Mesothelial cell of epicardium (in vitro differentiated cells): ENCODE data around the gene CACNA1I. TPM values are rescaled to one million over a fixed set of nuclear protein-coding genes. Genes with fewer than 3 reads are reported as not detected.

Source experiments
- DNase-seq, 2 experiments: peaks; one replicate each; pipeline ENCODE4 v3.0.0; 2021; ENCODE audit warnings: low spot score in 2 of 2; ENCODE audit not compliant: unreplicated experiment in 2 of 2
- H3K27ac Mint-ChIP-seq: 2 replicates; pipeline ENCODE4 v1.8.0; 2021; ENCODE audit warnings: mixed read lengths
- H3K27me3 Mint-ChIP-seq: 2 replicates; pipeline ENCODE4 v1.8.0; 2021; ENCODE audit warnings: low read depth, mixed read lengths
- H3K36me3 Mint-ChIP-seq: 2 replicates; pipeline ENCODE4 v1.8.0; 2021; ENCODE audit warnings: mixed read lengths
- H3K4me1 Mint-ChIP-seq: 2 replicates; pipeline ENCODE4 v1.8.0; 2021; ENCODE audit warnings: mixed read lengths
- H3K4me3 Mint-ChIP-seq: 2 replicates; pipeline ENCODE4 v1.8.0; 2021; ENCODE audit warnings: mild to moderate bottlenecking, moderate library complexity, mixed read lengths
- H3K9me3 Mint-ChIP-seq: 2 replicates; pipeline ENCODE4 v1.8.0; 2021; ENCODE audit warnings: mixed read lengths
- CTCF ChIP-seq: fragments of 200-600 bp; sonication (generic); IDR thresholded peaks from one replicate; pipeline ENCODE4 v1.5.0; 2021; ENCODE audit warnings: antibody characterized with exemption; ENCODE audit not compliant: unreplicated experiment
- total RNA-seq: library from RNA; stranded (reverse); gene quantifications from 3 replicates; pipeline ENCODE4 v1.2.1, GENCODE V29; 2021

Gene CACNA1I
- total RNA-seq, 1 donor from 2014 or later: 0.31 TPM

- no peak for DNase-seq
- Mint-ChIP-seq H3K9me3 (no peaks in the 10 kb centered on the region), H3K4me3 (no peak overlapping the region)
Measured at GRCh38 chr22:39706376-39707140, 136.0 kb downstream of the CACNA1I start.

GRCh38 chr22:39707351-39707750 lies 136.8 kb downstream of the CACNA1I start:
- DNase-seq: no peak
- no peak overlapping the region for H3K27ac Mint-ChIP-seq
- H3K4me1 Mint-ChIP-seq: peaks cover 31% of the 10 kb centered on the region
- no peak overlapping the region for H3K4me3 Mint-ChIP-seq
- H3K36me3 Mint-ChIP-seq: no peaks in the 10 kb centered on the region
- H3K9me3 Mint-ChIP-seq: no peaks in the 10 kb centered on the region
- no peak for TF ChIP-seq CTCF
- peaks cover 39% of the 10 kb centered on the region for H3K27me3 Mint-ChIP-seq

More at GRCh38 chr22:39706376-39707140, 136.0 kb downstream of the CACNA1I start:
- Mint-ChIP-seq H3K27me3 (peaks cover 36% of the 10 kb centered on the region), H3K4me1 (peaks cover 31% of the 10 kb centered on the region), H3K36me3 (no peaks in the 10 kb centered on the region), H3K27ac (peak overlapping the region; percentile 43)
- TF ChIP-seq CTCF: no peak

- Mint-ChIP-seq H3K36me3 (no peaks in the 10 kb centered on the region), H3K27ac (no peak overlapping the region), H3K4me3 (no peak overlapping the region), H3K27me3 (peaks cover 43% of the 10 kb centered on the region), H3K9me3 (no peaks in the 10 kb centered on the region), H3K4me1 (peaks cover 32% of the 10 kb centered on the region)
- DNase-seq: no peak
- no peak for TF ChIP-seq CTCF
Measured at GRCh38 chr22:39707816-39708215, 137.3 kb downstream of the CACNA1I start.

GRCh38 chr22:39710380-39711150 lies 140.0 kb downstream of the CACNA1I start:
- H3K9me3 Mint-ChIP-seq: no peaks in the 10 kb centered on the region
- H3K27ac Mint-ChIP-seq: no peak overlapping the region
- peaks cover 45% of the 10 kb centered on the region for H3K27me3 Mint-ChIP-seq
- H3K4me1 Mint-ChIP-seq: peaks cover 24% of the 10 kb centered on the region
- H3K4me3 Mint-ChIP-seq: no peak overlapping the region
- no peak for TF ChIP-seq CTCF
- no peak for DNase-seq
- no peaks in the 10 kb centered on the region for H3K36me3 Mint-ChIP-seq

- no peak for DNase-seq
- no peak overlapping the region for H3K4me3 Mint-ChIP-seq
- no peak overlapping the region for H3K27ac Mint-ChIP-seq
- peaks cover 41% of the 10 kb centered on the region for H3K27me3 Mint-ChIP-seq
- H3K4me1 Mint-ChIP-seq: peaks cover 13% of the 10 kb centered on the region
- no peak for TF ChIP-seq CTCF
- H3K9me3 Mint-ChIP-seq: no peaks in the 10 kb centered on the region
- H3K36me3 Mint-ChIP-seq: no peaks in the 10 kb centered on the region
Measured at GRCh38 chr22:39712081-39712480, 141.5 kb downstream of the CACNA1I start.
